Suprapubic skin (tissue), 4 donors: ENCODE data around the gene SOX14. TPM values are rescaled to one million over a fixed set of nuclear protein-coding genes. Genes with fewer than 3 reads are reported as not detected.

Source experiments
- DNase-seq, 2 donors: peaks; one replicate each; pipeline ENCODE4 v3.0.0-alpha.2; 2019; ENCODE audit warnings: low spot score in 2 of 2
- H3K27ac ChIP-seq: fragments of 200-600 bp; sonication (generic); one replicate; pipeline ENCODE4 v1.5.1; 2019
- H3K27me3 ChIP-seq: fragments of 200-600 bp; sonication (generic); one replicate; pipeline ENCODE4 v1.5.1; 2019
- H3K36me3 ChIP-seq: fragments of 200-600 bp; sonication (generic); one replicate; pipeline ENCODE4 v1.5.1; 2019
- H3K4me1 ChIP-seq: fragments of 200-600 bp; sonication (generic); one replicate; pipeline ENCODE4 v1.5.1; 2019
- H3K4me3 ChIP-seq: fragments of 200-600 bp; sonication (generic); one replicate; pipeline ENCODE4 v1.5.1; 2019; ENCODE audit warnings: mild to moderate bottlenecking
- H3K9me3 ChIP-seq: fragments of 200-600 bp; sonication (generic); one replicate; pipeline ENCODE4 v1.5.1; 2019
- EP300 ChIP-seq: sonication (generic); formaldehyde crosslinking; IDR thresholded peaks from one replicate; pipeline ENCODE4 v1.6.1; 2017; ENCODE audit warnings: antibody characterized with exemption
- POLR2A ChIP-seq, 2 donors: fragments of 450-650 bp; IDR thresholded peaks; one replicate each; pipeline ENCODE4 v1.6.1; 2017; ENCODE audit warnings: antibody characterized with exemption in 2 of 2, mild to moderate bottlenecking in 2 of 2, moderate library complexity in 2 of 2
- POLR2AphosphoS5 ChIP-seq, 3 donors: sonication (generic); formaldehyde crosslinking; IDR thresholded peaks; one replicate each; pipeline ENCODE4 v1.6.1; 2017; ENCODE audit warnings: antibody characterized with exemption in 3 of 3
- WGBS: methylation state at CpG from one replicate; pipeline ENCODE4 v1.1.5; 2018; 5-methylcytosine and 5-hydroxymethylcytosine counted together
- total RNA-seq, 4 donors: library from RNA; depleted of rRNA; stranded (reverse); fragments of >200 nt; gene quantifications; one replicate each; pipeline ENCODE4 v1.1.0, GENCODE V29; 2016
- TF ChIP-seq, protein P1 (sequence below), 2 donors: fragments of 200-600 bp in 1 of 2; fragments of 450-650 bp in 1 of 2; sonication (generic) in 1 of 2; IDR thresholded peaks; one replicate each; pipeline ENCODE4 v1.5.1; 2016 to 2019; ENCODE audit warnings: antibody characterized with exemption in 2 of 2, mild to moderate bottlenecking in 1 of 2, moderate library complexity in 1 of 2

Gene SOX14
- total RNA-seq, 4 donors from 2014 or later, result not detected

DNA sequence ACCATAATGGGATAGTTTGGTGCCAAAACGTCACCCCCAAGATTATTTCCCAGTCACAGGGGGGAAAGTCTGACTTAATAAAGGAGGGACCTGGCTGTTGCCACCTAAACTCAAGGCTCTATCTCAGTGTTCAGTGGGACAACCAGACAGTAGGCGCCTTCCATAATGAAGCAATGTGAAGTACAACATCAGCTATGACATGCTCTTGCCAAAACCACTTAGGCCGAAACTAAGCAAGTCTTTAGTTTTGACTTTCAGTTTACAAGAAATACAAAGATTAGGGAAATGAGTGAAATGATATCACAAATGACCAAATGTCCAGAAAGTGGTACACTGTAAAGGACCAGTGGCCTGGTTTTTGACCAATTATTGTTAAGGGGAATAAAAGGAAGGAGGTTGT is 32.9 kb downstream of the SOX14 start:
- no peak overlapping the region for H3K4me3 ChIP-seq
- no peak for DNase-seq
- H3K9me3 ChIP-seq, result no peaks in the 10 kb centered on the region
- no peak overlapping the region for H3K27ac ChIP-seq
- 84% methylated on average over 3 of the region's 3 CpGs for WGBS
- no peaks in the 10 kb centered on the region for H3K36me3 ChIP-seq
- TF ChIP-seq, protein P1, sequence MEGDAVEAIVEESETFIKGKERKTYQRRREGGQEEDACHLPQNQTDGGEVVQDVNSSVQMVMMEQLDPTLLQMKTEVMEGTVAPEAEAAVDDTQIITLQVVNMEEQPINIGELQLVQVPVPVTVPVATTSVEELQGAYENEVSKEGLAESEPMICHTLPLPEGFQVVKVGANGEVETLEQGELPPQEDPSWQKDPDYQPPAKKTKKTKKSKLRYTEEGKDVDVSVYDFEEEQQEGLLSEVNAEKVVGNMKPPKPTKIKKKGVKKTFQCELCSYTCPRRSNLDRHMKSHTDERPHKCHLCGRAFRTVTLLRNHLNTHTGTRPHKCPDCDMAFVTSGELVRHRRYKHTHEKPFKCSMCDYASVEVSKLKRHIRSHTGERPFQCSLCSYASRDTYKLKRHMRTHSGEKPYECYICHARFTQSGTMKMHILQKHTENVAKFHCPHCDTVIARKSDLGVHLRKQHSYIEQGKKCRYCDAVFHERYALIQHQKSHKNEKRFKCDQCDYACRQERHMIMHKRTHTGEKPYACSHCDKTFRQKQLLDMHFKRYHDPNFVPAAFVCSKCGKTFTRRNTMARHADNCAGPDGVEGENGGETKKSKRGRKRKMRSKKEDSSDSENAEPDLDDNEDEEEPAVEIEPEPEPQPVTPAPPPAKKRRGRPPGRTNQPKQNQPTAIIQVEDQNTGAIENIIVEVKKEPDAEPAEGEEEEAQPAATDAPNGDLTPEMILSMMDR (IDR thresholded peaks at IDR 0.05), result no peak
- TF ChIP-seq EP300, result no peak
- TF ChIP-seq POLR2AphosphoS5 (IDR thresholded peaks at IDR 0.05), result no peak
- no peak for TF ChIP-seq POLR2A (IDR thresholded peaks at IDR 0.05)
- no peaks in the 10 kb centered on the region for H3K4me1 ChIP-seq
- no peaks in the 10 kb centered on the region for H3K27me3 ChIP-seq

DNA sequence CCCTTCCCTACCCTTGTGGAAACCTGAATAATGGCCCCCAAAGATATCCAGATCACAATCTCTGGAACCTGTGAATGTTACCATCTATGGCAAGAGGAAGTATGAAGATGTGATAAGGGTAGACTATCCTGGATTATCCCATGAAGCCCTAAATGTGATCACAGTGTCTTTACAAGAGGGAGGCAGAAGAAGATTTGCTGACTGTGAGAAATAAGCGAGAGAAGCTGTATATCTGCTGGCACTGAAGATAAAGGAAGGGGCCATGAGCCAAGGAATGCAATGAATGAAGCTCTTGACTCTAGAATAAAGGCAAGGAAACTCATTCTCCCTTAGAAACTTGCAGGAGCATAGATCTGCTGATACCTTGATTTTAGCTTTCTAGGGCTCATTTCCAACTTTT is 39.1 kb downstream of the SOX14 start:
- no peaks in the 10 kb centered on the region for H3K4me1 ChIP-seq
- no peaks in the 10 kb centered on the region for H3K9me3 ChIP-seq
- no peaks in the 10 kb centered on the region for H3K27me3 ChIP-seq

DNA sequence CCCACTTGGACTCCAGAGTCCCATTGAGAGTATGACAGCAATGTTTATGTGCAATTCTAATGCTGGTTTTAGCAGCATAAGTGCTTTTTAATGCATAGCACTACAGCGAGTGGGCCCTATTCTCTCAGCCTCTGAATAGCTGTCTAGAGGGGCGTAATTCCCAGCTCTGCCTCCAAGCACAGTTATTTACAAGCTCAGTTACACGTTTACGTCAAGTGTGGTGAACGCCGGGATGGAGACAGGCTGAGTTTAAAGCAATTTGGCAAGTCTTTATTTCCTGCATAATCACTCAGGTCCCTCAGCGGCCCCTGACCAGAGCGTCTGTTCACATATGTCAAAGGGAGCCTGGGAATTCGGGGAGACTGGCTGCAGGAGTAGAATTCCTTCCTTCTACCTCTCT is 43.9 kb downstream of the SOX14 start:
- Histone ChIP-seq H3K4me3 (no peak overlapping the region), H3K9me3 (no peaks in the 10 kb centered on the region), H3K27me3 (peaks cover 3% of the 10 kb centered on the region), H3K36me3 (no peaks in the 10 kb centered on the region), H3K4me1 (no peaks in the 10 kb centered on the region), H3K27ac (no peak overlapping the region)
- no peak for DNase-seq
- WGBS, result 24% methylated on average over 9 of the region's 9 CpGs
- TF ChIP-seq POLR2AphosphoS5 (IDR thresholded peaks at IDR 0.05), result no peak
- TF ChIP-seq, protein P1 (IDR thresholded peaks at IDR 0.05), result no peak
- no peak for TF ChIP-seq POLR2A (IDR thresholded peaks at IDR 0.05)
- no peak for TF ChIP-seq EP300

More for the DNA sequence above, 39.1 kb downstream of the SOX14 start:
- 65% methylated on average over 1 of the region's 1 CpG for WGBS
- TF ChIP-seq EP300 (no peak), POLR2AphosphoS5 (IDR thresholded peaks at IDR 0.05) (no peak), POLR2A (IDR thresholded peaks at IDR 0.05) (no peak)
- TF ChIP-seq, protein P1 (IDR thresholded peaks at IDR 0.05), result no peak
- Histone ChIP-seq H3K4me3 (no peak overlapping the region), H3K36me3 (no peaks in the 10 kb centered on the region), H3K27ac (no peak overlapping the region)
- no peak for DNase-seq

GRCh38 chr3:137809509-137809908 is 45.4 kb downstream of the SOX14 start:
- no peaks in the 10 kb centered on the region for H3K4me1 ChIP-seq
- no peak overlapping the region for H3K27ac ChIP-seq
- TF ChIP-seq POLR2A (IDR thresholded peaks at IDR 0.05) (no peak), POLR2AphosphoS5 (IDR thresholded peaks at IDR 0.05) (no peak), EP300 (no peak)
- TF ChIP-seq, protein P1 (IDR thresholded peaks at IDR 0.05), result no peak
- no peak overlapping the region for H3K4me3 ChIP-seq
- no peaks in the 10 kb centered on the region for H3K9me3 ChIP-seq
- no peak for DNase-seq
- no peaks in the 10 kb centered on the region for H3K36me3 ChIP-seq
- peaks cover 6% of the 10 kb centered on the region for H3K27me3 ChIP-seq

- no peaks in the 10 kb centered on the region for H3K36me3 ChIP-seq
- DNase-seq, result no peak
- H3K9me3 ChIP-seq, result no peaks in the 10 kb centered on the region
- H3K4me1 ChIP-seq, result no peaks in the 10 kb centered on the region
- H3K4me3 ChIP-seq, result no peak overlapping the region
- TF ChIP-seq POLR2AphosphoS5 (IDR thresholded peaks at IDR 0.05) (no peak), POLR2A (IDR thresholded peaks at IDR 0.05) (no peak), EP300 (no peak)
- TF ChIP-seq, protein P1 (IDR thresholded peaks at IDR 0.05), result no peak
- no peak overlapping the region for H3K27ac ChIP-seq
- H3K27me3 ChIP-seq, result peaks cover 8% of the 10 kb centered on the region
- 37% methylated on average over 4 of the region's 4 CpGs for WGBS
These were observed 47.9 kb downstream of the SOX14 start for GRCh38 chr3:137812023-137812422.
